Renal cortical epithelial cell (primary cell): ENCODE data around the gene TUBA3E. TPM values are rescaled to one million over a fixed set of nuclear protein-coding genes. Genes with fewer than 3 reads are reported as not detected.
"Not testable (repeated sequence)": the region's sequence is repeated elsewhere in the genome, so short reads cannot be mapped to it uniquely, and the experiment has no call there.

Experiments used
- DNase-seq: peaks from one replicate; pipeline ENCODE4 v3.0.0-alpha.2; 2011; ENCODE audit warnings: low read depth
- total RNA-seq: library from RNA; depleted of rRNA; stranded (reverse); fragments of >200 nt; gene quantifications from 2 replicates; pipeline ENCODE4 v1.2.3, GENCODE V29; 2014

TUBA3E gene
- total RNA-seq, 1 donor from 2014 or later = not detected

GRCh38 chr2:130143266-130144039 lies 54.8 kb downstream of the TUBA3E start:
- not testable (repeated sequence) for DNase-seq

GRCh38 chr2:130142396-130143265 lies 55.6 kb downstream of the TUBA3E start:
- DNase-seq = not testable (repeated sequence)

Other genes starting within 250 kb of the TUBA3E start
- gene RAB6C, start 218.8 kb downstream of the TUBA3E start, total RNA-seq = not detected in 2 replicates
- gene POTEF, start 69.2 kb downstream of the TUBA3E start, total RNA-seq = not detected in 2 replicates
- gene CCDC74B, start 53.3 kb downstream of the TUBA3E start, total RNA-seq = 0.87 and 7.2 TPM in 2 replicates
- 13.9 and 29.6 TPM in 2 replicates for gene SMPD4, start 16.8 kb downstream of the TUBA3E start, total RNA-seq
- 59.8 and 179 TPM in 2 replicates for gene MZT2B, start 16.2 kb downstream of the TUBA3E start, total RNA-seq
- gene IMP4, start 144.5 kb upstream of the TUBA3E start, total RNA-seq = 96.5 and 102 TPM in 2 replicates
- 9.2 and 32.4 TPM in 2 replicates for gene PTPN18, start 157.6 kb upstream of the TUBA3E start, total RNA-seq